NCI-H146 treated with DMSO at 0.1 percent for 48 hours (cell line): ENCODE measurements around the gene TCAP.

Source experiments
- DNase-seq: peaks from one replicate; lab custom pipeline; 2025; ENCODE audit not compliant: unreplicated experiment; lab: John Stamatoyannopoulos, UW

The TCAP gene

GRCh38 chr17:39666231-39666600, 1.1 kb downstream of the TCAP start:
- no peak for DNase-seq

DNA sequence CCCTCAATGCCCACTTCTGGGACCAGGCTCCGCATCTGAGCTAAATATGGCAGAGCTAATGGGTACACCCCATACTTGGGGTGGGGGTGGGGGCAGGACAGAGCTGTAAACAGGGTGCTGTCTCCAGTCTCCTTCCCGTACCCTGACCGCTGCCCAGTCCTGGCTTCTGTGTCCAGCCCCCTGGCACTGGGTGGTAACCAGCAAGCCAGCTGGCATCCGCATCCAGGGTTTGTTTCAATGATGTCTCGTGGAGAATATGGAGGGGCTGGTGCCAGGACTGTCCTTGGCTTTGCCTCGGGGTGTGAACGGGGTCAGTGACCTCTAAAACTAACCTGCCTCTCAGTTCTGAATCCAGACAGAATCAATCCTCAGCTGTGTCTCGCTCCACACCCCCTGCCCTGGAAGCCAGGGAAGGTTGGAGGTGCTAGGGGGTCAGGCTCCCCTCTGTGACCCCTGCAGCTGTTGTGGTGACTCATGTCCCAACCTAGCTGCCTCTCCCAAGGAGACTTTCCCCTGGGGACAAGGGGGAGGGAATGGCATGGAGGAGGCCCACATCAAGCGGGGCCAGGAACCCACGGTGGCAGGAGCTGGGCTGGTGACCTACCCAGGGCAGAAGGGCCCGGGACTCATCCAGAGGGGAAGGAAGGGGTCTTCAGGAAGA, 1.6 kb downstream of the TCAP start:
- DNase-seq, result no peak

- no peak for DNase-seq
Measured at GRCh38 chr17:39667262-39667944, 2.3 kb downstream of the TCAP start.

DNA sequence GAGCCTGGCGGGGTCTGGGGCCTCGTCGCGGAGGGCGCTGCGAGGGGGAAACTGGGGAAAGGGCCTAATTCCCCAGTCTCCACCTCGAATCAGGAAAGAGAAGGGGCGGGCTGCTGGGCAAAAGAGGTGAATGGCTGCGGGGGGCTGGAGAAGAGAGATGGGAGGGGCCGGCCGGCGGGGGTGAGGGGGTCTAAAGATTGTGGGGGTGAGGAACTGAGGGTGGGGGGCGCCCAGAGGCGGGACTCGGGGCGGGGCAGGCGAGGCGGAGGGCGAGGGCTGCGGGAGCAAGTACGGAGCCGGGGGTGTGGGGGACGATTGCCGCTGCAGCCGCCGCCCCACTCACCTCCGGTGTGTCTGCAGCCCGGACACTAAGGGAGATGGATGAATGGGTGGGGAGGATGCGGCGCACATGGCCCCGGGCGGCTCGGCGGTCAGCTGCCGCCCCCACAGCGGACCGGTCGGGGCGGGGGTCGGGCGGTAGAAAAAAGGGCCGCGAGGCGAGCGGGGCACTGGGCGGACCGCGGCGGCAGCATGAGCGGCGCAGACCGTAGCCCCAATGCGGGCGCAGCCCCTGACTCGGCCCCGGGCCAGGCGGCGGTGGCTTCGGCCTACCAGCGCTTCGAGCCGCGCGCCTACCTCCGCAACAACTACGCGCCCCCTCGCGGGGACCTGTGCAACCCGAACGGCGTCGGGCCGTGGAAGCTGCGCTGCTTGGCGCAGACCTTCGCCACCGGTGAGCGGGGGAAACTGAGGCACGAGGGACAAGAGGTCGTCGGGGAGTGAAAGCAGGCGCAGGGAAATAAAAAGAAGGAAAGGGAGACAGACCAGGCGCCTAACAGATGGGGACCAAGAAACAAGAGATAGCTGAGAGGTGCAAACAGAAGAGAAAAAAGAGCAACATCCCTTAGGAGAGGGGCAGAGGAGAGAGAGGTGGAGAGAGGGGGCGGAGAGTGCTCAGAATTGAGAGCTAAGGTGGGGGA, 3.1 kb downstream of the TCAP start, which contains the start of gene PNMT:
Gene PNMT (plus strand): TSS at position 509 of the 980 bp plus-strand sequence. CDS start 23 bp downstream, at position 532.
- no peak for DNase-seq

DNA sequence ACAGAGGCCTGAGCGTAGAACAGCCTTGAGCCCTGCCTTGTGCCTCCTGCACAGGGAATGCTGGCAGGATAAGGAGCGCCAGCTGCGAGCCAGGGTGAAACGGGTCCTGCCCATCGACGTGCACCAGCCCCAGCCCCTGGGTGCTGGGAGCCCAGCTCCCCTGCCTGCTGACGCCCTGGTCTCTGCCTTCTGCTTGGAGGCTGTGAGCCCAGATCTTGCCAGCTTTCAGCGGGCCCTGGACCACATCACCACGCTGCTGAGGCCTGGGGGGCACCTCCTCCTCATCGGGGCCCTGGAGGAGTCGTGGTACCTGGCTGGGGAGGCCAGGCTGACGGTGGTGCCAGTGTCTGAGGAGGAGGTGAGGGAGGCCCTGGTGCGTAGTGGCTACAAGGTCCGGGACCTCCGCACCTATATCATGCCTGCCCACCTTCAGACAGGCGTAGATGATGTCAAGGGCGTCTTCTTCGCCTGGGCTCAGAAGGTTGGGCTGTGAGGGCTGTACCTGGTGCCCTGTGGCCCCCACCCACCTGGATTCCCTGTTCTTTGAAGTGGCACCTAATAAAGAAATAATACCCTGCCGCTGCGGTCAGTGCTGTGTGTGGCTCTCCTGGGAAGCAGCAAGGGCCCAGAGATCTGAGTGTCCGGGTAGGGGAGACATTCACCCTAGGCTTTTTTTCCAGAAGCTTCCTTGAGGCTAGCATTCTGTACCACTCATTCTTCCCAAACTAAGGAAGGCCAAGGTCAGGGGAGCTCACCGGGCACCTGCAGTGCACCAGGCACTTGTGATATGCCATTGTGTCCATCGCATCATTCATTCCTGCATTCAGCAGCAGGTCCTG, 5.0 kb downstream of the TCAP start:
- no peak for DNase-seq

DNA sequence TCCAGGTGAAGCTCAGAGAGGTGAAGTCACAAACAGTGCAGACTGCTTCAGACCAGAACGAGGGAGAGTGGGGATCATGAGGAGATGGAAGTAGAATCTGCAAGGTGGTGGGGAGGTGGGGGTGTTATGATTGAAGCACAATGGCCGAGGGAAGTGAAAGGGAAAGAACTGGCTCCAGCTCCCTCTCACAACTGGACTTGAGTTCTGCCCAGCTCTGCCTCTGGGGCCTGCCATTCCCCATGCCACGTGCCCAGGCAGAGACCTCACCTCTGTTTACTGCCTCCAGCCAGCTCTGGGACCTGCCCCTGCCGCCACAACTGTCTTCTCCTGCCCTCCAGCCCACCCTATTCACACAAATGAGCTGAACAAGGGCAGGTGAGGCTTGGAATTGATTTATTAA, 5.6 kb downstream of the TCAP start:
- no peak for DNase-seq

GRCh38 chr17:39671651-39672521, 6.7 kb downstream of the TCAP start:
- no peak for DNase-seq

DNA sequence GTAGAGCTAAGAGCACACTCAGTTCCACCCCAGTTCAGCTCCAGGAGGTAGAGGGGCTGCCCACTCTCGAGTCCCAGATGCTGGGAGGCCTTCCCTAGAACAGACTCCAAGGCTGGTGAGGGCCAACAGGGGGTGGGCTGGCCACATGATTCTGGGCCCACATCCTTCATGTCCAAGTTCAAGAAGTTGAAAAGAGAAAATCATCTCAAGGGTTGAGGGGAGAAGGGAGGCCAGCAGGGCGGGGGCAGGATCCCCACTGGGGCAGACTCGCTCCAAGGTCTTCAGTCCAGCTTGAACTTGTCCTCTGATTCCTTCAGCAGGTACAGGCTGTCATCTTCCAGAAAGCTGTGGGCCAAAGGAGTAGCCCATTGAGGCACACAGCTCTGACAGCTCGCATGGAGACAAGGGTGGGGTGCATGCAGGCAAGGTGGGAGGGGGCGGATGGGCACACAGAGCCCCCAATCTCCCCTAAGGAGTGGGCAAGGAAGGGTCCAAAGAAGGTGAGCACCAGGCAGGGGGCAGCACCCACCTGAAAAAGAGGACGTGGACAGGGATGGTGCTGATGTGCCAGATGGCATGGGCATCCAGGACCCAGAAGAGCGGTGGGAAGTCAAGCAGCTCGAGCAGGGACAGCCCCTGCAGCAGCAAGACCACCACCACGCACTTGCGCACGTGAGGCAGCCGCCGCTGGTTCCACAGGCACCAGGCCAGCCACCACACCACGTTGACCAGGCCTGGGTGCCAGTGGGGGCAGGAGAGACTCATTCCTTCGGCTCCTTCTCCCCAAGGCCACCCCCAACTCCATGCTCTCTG, 7.6 kb downstream of the TCAP start:
- DNase-seq, result no peak

GRCh38 chr17:39673335-39674081, 8.4 kb downstream of the TCAP start:
- no peak for DNase-seq

- no peak for DNase-seq
Measured at GRCh38 chr17:39674179-39674578, 9.0 kb downstream of the TCAP start.

- DNase-seq, result peak; percentile 12
Measured at GRCh38 chr17:39674702-39675389, 9.7 kb downstream of the TCAP start.

DNA sequence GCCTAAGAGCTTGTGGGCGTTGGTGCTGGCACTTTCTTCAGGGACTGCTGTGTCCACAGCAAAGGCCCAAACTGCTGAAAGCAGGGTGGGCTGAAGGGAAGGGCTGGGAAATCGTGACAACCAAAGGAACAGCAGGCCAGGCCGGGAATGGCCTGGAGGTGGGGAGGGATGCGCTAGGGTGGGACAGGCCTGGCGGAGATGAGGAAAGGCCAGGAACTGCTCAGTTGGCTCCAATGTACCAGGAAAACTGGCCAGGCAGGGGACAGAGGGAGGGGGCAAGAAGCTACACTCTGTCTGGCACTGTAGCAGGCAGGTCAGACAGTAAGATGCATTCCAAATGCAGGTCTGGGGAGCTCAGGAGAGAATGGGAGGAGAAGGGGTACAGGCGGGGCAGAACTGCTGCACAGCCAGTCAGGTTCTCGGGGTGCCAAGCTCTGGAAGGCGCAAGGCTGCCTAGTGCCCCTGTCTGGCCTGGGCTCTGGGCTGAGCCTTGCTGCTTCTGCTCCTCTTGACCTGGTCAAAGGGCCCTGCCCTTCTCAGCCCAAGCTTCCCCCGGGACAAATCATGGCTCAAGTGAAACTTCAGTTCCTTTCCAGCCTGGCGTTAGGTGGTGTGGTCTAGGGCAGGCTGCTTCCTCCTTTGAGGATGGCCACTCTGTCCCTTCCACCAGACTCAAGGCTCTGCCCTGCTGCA, 10.4 kb downstream of the TCAP start:
- DNase-seq, result no peak

- no peak for DNase-seq
Measured at GRCh38 chr17:39676198-39676819, 11.2 kb downstream of the TCAP start.

GRCh38 chr17:39677072-39677471, 11.9 kb downstream of the TCAP start:
- DNase-seq, result no peak

DNA sequence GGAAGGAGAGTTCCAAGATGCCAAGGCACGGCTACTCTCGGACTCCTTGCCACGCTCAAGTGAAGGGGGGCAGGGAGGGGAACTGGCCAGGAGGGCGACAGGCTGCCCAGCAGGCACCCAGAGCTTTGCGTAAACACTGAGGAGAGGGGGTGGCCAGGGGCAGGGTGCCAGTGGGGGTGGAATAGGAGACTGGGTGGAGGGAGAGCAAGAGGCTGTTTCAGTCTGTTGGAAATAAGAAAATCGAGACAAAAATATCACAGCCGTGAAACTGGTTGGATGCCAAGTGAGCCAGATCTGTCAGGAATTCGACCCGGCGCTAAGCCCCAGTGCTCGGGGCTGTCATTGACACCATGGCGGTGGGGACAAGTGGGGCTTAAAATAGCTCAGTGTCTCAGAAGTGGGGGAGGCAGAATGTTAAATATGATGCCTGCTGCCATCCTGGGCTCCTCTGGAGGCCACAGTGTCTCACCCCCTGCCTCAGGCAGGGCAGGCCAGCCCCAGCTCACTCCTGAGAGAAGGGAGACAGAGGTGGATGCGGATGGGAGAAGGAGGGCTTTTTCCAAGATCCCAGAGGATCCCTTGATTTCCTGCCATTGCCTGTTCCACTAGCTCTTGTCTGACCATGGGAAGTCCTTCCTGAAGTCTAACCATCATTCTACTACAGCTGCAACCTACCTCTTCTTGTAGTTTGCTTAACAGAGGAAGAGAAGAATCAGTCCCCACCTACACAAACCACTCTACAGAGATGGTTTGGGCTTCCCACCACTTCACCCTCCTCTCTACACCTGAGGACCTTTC, 12.6 kb downstream of the TCAP start:
- DNase-seq, result no peak
